Keratinocyte (primary cell): ENCODE measurements around the gene PRRC1. TPM values are rescaled to one million over a fixed set of nuclear protein-coding genes. Genes with fewer than 3 reads are reported as not detected.

Experiments used
- DNase-seq: peaks from one replicate; pipeline ENCODE4 v3.0.0-alpha.2; 2011; ENCODE audit warnings: low read depth, missing footprints, low spot score
- FAIRE-seq: peaks from 2 replicates; lab custom pipeline; 2011; peaks lifted over from hg19 to GRCh38; lab: Jason Lieb, UNC
- H2AFZ ChIP-seq: 2 replicates; pipeline ENCODE4 v1.6.0; 2012; ENCODE audit warnings: low read length, control low read depth, inconsistent platforms; ENCODE audit not compliant: control insufficient read depth
- H3K27ac ChIP-seq: 2 replicates; pipeline ENCODE4 v1.5.1; 2011; ENCODE audit warnings: low read length; ENCODE audit not compliant: control insufficient read depth, insufficient read depth
- H3K27me3 ChIP-seq: 3 replicates; pipeline ENCODE4 v1.6.0; 2011; ENCODE audit warnings: low read length; ENCODE audit not compliant: control insufficient read depth, insufficient read depth; ENCODE audit errors: extremely low read depth
- H3K36me3 ChIP-seq, 2 experiments: 2 replicates in 1 of 2; 3 replicates in 1 of 2; pipeline ENCODE4 v1.5.1; 2011; ENCODE audit warnings: low read length in 2 of 2, mild to moderate bottlenecking in 1 of 2; ENCODE audit not compliant: control insufficient read depth in 2 of 2, insufficient read depth in 2 of 2; ENCODE audit errors: extremely low read depth in 1 of 2
- H3K4me1 ChIP-seq: 3 replicates; pipeline ENCODE4 v1.5.1; 2011; ENCODE audit warnings: low read length; ENCODE audit not compliant: control insufficient read depth, insufficient read depth; ENCODE audit errors: extremely low read depth
- H3K4me2 ChIP-seq: 3 replicates; pipeline ENCODE4 v1.6.0; 2011; ENCODE audit warnings: low read depth, low read length; ENCODE audit not compliant: control insufficient read depth, insufficient read depth; ENCODE audit errors: extremely low read depth
- H3K4me3 ChIP-seq, 3 experiments: fragments of 200-600 bp in 1 of 3; sonication (generic) in 1 of 3; 2 replicates in 2 of 3; 3 replicates in 1 of 3; pipeline ENCODE4 v1.5.1; 2011 to 2016; ENCODE audit warnings: low read length in 3 of 3, mild to moderate bottlenecking in 3 of 3, control low read depth in 2 of 3, inconsistent platforms in 1 of 3, low read depth in 1 of 3, mixed read lengths in 1 of 3, mixed run types in 1 of 3, moderate library complexity in 1 of 3; ENCODE audit not compliant: control insufficient read depth in 2 of 3, insufficient read depth in 2 of 3; ENCODE audit errors: extremely low read depth in 1 of 3
- H3K79me2 ChIP-seq: 2 replicates; pipeline ENCODE4 v1.6.0; 2012; ENCODE audit warnings: low read length; ENCODE audit not compliant: control insufficient read depth, insufficient read depth
- H3K9ac ChIP-seq: 3 replicates; pipeline ENCODE4 v1.6.0; 2011; ENCODE audit warnings: low read length; ENCODE audit not compliant: control insufficient read depth, insufficient read depth; ENCODE audit errors: extremely low read depth
- H3K9me1 ChIP-seq: 3 replicates; pipeline ENCODE4 v1.6.0; 2011; ENCODE audit warnings: low read length; ENCODE audit not compliant: control insufficient read depth, insufficient read depth; ENCODE audit errors: extremely low read depth
- H3K9me3 ChIP-seq: 2 replicates; pipeline ENCODE4 v1.5.1; 2012; ENCODE audit warnings: low read depth, low read length; ENCODE audit not compliant: control insufficient read depth
- H4K20me1 ChIP-seq: 3 replicates; pipeline ENCODE4 v1.6.0; 2011; ENCODE audit warnings: low read length; ENCODE audit not compliant: control insufficient read depth, insufficient read depth; ENCODE audit errors: extremely low read depth
- CTCF ChIP-seq, 3 experiments: IDR thresholded peaks in 1 of 3; conservative IDR thresholded peaks in 1 of 3; optimal IDR thresholded peaks in 1 of 3; 2 replicates in 2 of 3; 3 replicates in 1 of 3; pipeline versions ENCODE3 to v1.5.1; 2011; ENCODE audit warnings: low read length in 3 of 3, mild to moderate bottlenecking in 3 of 3, moderate library complexity in 2 of 3, control low read depth in 1 of 3, inconsistent platforms in 1 of 3; ENCODE audit not compliant: insufficient read depth in 2 of 3; ENCODE audit errors: extremely low read depth in 1 of 3
- EZH2 ChIP-seq: IDR thresholded peaks from one replicate; pipeline ENCODE4 v1.6.1; 2012; ENCODE audit warnings: inconsistent platforms, mild to moderate bottlenecking, low read length, moderate library complexity
- dilution Hi-C: fragments of 300-500 bp; cut with MboI; formaldehyde crosslinking; loops from one replicate; pipeline ENCODE4 v1.7.0; 2020; ENCODE audit warnings: low sequenced_read_pairs; ENCODE audit not compliant: extremely low pct_ligation_motif_present
- polyA plus RNA-seq, 5 experiments: library from polyadenylated mRNA; depleted of rRNA in 3 of 5; stranded (reverse) in 3 of 5; stranded (forward) in 1 of 5; unstranded in 1 of 5; fragments of >200 nt; gene quantifications; 1 replicate in 1 of 5; 2 replicates in 3 of 5; 3 replicates in 1 of 5; pipeline versions ENCODE4 v1.2.1 to v1.2.3, GENCODE V29; 2011 to 2012; ENCODE audit warnings: missing spikeins in 2 of 5, low read depth in 1 of 5, low replicate concordance in 1 of 5

Gene PRRC1
- polyA plus RNA-seq, 1 donor (not counting 4 experiments of a cell fraction or from before 2014, with no cell fraction given) = 48.6 TPM

- FAIRE-seq = no peak
- no peak for TF ChIP-seq CTCF (optimal IDR thresholded peaks at IDR 0.05 in 1 of 3, IDR thresholded peaks at IDR 0.05 in 1 of 3, conservative IDR thresholded peaks at IDR 0.05 in 1 of 3; ENCODE audit: extremely low read depth in 1 of 3, insufficient read depth in 2 of 3, low read length in 3 of 3)
- TF ChIP-seq EZH2 = no peak
- DNase-seq = no peak
- Histone ChIP-seq H3K4me2 (no peak overlapping the region), H3K9me1 (no peaks in the 10 kb centered on the region), H3K9me3 (no peaks in the 10 kb centered on the region), H3K36me3 (peaks cover 6 to 7% of the 10 kb centered on the region in 2 experiments), H3K4me3 (no peak overlapping the region), H3K27me3 (no peaks in the 10 kb centered on the region), H3K9ac (no peak overlapping the region), H4K20me1 (no peaks in the 10 kb centered on the region), H3K27ac (no peak overlapping the region), H2AFZ (no peak overlapping the region), H3K4me1 (no peaks in the 10 kb centered on the region), H3K79me2 (no peaks in the 10 kb centered on the region)
- dilution Hi-C loops = no loop called here
Observed at GRCh38 chr5:127551410-127552041, 34.1 kb downstream of the PRRC1 start.

- TF ChIP-seq CTCF (optimal IDR thresholded peaks at IDR 0.05 in 1 of 3, IDR thresholded peaks at IDR 0.05 in 1 of 3, conservative IDR thresholded peaks at IDR 0.05 in 1 of 3; ENCODE audit: extremely low read depth in 1 of 3, insufficient read depth in 2 of 3, low read length in 3 of 3) = no peak
- no peak for TF ChIP-seq EZH2
- H3K4me1 ChIP-seq = no peaks in the 10 kb centered on the region
- peaks cover 6 to 7% of the 10 kb centered on the region in 2 experiments for H3K36me3 ChIP-seq
- no peaks in the 10 kb centered on the region for H3K27me3 ChIP-seq
- no peak overlapping the region for H3K4me3 ChIP-seq
- no peaks in the 10 kb centered on the region for H4K20me1 ChIP-seq
- H3K9me1 ChIP-seq = no peaks in the 10 kb centered on the region
- dilution Hi-C loops = no loop called here
- DNase-seq (no peak), FAIRE-seq (no peak)
- no peak overlapping the region for H3K27ac ChIP-seq
- no peaks in the 10 kb centered on the region for H3K9me3 ChIP-seq
- H3K9ac ChIP-seq = no peak overlapping the region
- H3K4me2 ChIP-seq = no peak overlapping the region
- H2AFZ ChIP-seq = no peak overlapping the region
- no peaks in the 10 kb centered on the region for H3K79me2 ChIP-seq
Observed at GRCh38 chr5:127555826-127556225, 38.4 kb downstream of the PRRC1 start.
